ENCODE data around the gene CCDC107. TPM values are rescaled to one million over a fixed set of nuclear protein-coding genes. Genes with fewer than 3 reads are reported as not detected.
"Not testable (repeated sequence)": the region's sequence is repeated elsewhere in the genome, so short reads cannot be mapped to it uniquely, and the experiment has no call there.

The CCDC107 gene
- total RNA-seq, 1 donor from 2014 or later = 27.2 TPM

DNA sequence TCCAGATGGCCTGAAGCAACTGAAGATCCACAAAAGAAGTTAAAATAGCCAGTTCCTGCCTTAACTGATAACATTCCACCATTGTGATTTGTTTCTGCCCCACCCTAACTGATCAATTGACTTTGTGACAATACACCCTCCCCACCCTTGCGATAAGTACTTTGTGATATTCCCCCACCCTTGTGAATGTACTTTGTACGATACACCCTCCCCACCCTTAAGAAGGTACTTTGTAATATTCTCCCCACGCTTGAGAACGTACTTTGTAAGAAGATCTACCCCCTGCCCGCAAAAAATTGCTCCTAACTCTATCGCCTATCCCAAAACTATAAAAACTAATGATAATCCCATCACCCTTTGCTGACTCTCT is 21.2 kb upstream of the CCDC107 start:
- intact Hi-C loops (cut with micrococcal nuclease) = not testable (repeated sequence)

DNA sequence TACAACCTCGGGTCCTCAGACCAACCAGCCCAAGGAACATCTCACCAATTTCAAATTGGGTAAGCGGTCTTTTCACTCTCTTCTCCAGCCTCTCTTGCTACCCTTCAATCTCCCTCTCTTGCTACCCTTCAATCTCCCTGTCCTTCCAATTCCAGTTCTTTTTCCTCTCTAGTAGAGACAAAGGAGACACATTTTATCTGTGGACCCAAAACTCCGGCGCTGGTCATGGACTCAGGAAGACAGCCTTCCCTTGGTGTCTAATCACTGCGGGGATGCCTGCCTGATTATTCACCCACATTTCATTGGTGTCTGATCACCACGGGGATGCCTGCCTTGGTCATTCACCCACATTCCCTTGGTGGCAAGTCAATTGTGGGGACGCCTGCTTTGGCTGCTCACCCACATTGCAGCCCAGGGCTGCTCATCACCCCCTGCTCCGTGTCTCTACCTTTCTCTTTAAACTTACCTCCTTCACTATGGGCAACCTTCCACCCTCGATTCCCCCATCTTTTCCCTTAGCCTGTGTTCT is 20.6 kb upstream of the CCDC107 start:
- intact Hi-C loops (cut with micrococcal nuclease) = not testable (repeated sequence)

DNA sequence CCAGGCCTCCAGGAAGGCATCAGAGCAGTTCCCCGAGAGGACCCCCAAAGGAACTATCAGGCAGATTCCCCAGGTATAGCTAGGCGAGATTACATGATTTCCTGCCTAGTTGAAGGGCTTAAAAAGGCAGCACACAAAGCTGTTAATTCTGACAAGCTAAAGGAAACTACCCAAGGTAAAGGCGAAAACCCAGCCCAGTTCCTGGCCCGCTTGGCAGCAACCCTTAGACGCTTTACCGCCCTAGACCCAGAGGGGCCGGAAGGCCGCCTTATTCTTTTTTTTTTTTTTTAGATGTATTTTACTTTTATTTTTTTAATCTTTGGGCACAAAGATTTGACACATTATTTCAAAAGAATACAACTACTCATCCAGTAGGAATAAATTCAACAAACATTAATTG is 19.3 kb upstream of the CCDC107 start:
- intact Hi-C loops (cut with micrococcal nuclease) = not testable (repeated sequence)

DNA sequence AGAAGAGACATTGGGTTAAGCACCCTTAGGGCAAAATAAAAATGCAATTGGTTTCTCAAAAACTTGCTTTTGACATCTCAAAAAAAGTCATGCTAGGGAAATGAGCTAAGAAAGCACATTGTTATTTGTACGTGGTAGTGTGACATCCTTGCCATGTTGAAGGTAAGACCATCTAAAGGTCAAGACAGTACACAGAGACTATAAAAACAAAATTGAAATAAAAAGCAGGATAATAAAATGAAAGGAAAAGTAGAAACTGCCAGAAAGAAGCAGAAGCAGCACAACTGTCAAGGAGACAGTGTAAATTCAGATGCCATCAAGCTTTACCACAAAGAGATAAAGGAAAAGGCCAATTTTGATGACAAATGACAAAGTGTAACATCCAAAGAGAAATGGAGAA is 18.9 kb upstream of the CCDC107 start:
- intact Hi-C loops (cut with micrococcal nuclease) = not testable (repeated sequence)

DNA sequence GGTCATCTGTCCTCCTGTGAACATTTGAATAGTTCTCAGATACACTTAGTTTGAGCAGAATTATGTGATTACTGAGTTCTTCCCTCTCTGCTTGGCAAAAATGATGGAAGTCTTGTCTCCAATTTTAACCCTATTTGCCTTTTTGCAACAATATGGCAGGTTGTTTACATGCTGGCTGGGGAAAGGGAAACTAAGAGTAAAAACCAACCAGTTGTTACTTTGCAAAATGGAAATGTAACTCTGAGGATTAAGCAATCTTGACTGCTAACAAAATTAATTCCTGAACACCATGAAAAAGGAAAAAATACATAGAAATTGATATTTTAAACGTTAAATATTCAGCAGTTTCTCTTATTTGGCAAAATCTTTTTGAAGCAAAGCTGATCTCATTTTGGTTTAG is 18.5 kb upstream of the CCDC107 start:
- intact Hi-C loops (cut with micrococcal nuclease) = no loop called here

DNA sequence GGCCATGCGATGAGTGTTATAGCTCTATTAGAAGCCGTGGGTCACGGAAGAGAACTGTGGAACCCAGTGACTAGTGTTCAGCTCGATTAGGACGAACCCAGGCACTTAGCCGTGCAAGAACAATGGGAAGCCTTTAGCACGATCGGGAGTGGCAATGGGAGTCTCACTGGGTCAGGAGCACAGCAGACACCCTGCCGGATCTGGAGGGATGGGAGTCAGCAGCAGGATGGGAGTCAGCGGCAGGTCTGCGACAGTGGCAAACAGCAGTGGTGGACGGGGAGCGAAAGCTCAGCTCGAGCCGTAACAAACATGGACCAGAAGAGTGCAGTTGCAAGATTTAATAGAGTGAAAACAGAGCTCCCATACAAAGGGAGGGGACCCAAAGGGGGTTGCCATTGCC is 17.7 kb upstream of the CCDC107 start:
- intact Hi-C loops (cut with micrococcal nuclease) = not testable (repeated sequence)

DNA sequence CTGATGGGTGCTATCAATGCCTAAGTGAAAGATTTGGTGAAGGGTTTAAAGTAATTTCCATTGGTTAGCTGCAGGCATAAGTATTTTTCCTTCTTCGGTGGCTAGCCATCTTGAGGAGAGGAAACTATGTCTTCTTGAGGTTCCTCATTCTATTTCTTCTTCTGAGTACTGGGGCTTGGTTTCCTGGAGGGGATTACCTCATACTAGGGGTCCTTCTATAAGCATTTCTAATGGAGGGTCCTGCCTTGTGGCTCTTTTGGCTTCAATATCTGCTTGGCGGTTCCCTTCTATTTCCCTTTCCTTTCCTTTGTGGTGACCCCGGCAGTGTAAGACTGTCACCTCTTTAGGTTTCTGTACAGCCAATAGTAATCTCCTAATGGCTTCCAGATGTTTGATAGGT is 16.6 kb upstream of the CCDC107 start:
- intact Hi-C loops (cut with micrococcal nuclease) = not testable (repeated sequence)

DNA sequence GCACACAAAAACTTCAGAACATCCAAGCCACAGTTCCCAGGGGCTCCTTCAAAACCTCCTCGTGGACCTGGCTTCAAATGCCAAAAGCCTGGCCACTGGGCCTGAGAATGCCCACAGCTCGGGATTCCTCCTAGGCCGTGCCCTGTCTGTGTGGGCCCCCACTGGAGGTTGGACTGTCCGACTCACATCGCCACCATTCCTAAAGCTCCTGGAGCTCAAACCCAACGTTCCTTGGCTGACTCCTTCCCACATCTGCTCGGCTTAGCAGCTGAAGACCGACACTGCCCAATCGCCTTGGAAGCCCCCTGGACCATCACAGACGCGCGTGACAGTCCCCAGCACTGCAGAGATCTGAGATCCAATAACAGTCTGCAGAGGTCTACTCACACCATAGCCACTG is 15.0 kb upstream of the CCDC107 start:
- intact Hi-C loops (cut with micrococcal nuclease) = no loop called here

DNA sequence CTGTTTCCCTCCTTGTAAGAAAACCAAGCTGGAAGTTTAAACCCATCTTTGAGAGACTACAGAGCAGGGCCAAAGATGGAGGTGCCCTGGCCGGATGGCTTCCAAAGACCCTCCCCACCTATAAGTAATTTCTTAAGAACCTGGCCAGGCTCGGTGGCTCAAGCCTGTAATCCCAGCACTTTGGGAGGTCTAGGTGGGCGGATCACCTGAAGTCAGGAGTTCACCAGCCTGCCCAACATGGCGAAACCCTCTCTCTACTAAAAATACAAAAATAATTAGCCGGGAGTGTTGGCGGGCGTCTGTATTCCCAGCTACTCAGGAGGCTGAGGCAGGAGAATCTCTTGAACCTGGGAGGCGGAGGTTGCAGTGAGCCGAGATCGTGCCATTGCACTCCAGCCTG is 12.4 kb upstream of the CCDC107 start:
- intact Hi-C loops (cut with micrococcal nuclease) = loop anchor here (1.0 to 5.0 kb wide), 4 partner anchors 41 to 167 kb away; partner anchors contain the start of genes GBA2, RGP1 and SPAG8

DNA sequence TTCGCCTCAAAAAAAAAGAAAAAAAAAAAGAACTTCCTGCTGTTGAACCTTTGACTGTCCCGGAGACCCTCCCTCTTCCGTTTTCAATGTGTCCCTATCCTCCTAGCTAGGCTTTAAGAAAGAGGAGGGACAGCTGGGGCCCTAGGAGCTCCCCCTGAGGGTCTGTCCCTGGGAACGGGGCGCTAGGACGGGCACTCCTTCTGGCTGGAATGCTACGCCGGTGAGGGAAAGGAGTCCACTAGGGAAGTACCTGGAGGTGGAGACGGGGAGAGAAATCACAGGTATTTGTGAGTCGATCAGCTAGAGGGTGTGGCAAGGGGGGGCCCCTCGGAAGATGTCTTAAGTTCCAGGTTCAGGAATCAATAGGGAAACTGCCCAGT is 11.9 kb upstream of the CCDC107 start:
- intact Hi-C loops (cut with micrococcal nuclease) = loop anchor here (1.0 to 5.0 kb wide), 4 partner anchors 42 to 166 kb away; partner anchors contain the start of genes GBA2, RGP1 and SPAG8

DNA sequence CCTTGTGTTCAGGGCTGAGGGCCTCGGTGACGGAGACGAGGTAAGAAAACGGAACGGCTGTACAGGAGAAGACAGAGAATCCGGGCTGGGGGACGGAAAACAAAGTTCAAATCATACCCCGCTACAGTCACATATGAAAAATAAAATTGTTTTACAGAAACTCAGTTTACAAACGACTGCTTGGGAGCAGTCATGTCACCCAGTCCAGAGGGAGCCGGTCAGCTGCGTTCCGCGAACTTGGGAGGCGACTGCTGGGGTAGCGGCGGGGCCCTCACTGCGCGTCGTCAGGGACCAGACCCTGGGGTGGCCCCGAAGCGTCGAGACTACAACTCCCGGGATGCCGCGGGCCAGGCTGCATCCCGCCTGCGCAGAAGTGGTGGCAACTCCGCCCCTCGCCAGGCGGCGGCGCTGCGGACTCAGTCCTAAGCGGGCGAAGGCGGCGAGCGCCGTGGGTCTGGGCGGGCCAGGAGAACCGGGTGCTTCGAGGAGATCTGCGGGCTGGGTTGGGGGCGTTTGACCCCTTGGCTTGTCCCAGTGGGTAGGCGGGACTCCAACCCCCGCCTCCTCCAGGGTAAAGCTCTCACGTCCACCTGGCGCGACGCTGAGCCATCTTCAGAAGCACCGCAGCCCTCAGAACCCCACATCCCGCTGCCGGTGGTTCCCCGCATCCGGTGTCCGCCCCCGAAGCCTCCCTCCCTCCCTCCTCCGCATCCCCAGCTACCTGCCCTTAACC is 11.4 kb upstream of the CCDC107 start:
- intact Hi-C loops (cut with micrococcal nuclease) = loop anchor here (1.0 to 5.0 kb wide), 6 partner anchors 27 to 166 kb away; partner anchors contain the start of genes CREB3, GBA2, RGP1 and SPAG8

DNA sequence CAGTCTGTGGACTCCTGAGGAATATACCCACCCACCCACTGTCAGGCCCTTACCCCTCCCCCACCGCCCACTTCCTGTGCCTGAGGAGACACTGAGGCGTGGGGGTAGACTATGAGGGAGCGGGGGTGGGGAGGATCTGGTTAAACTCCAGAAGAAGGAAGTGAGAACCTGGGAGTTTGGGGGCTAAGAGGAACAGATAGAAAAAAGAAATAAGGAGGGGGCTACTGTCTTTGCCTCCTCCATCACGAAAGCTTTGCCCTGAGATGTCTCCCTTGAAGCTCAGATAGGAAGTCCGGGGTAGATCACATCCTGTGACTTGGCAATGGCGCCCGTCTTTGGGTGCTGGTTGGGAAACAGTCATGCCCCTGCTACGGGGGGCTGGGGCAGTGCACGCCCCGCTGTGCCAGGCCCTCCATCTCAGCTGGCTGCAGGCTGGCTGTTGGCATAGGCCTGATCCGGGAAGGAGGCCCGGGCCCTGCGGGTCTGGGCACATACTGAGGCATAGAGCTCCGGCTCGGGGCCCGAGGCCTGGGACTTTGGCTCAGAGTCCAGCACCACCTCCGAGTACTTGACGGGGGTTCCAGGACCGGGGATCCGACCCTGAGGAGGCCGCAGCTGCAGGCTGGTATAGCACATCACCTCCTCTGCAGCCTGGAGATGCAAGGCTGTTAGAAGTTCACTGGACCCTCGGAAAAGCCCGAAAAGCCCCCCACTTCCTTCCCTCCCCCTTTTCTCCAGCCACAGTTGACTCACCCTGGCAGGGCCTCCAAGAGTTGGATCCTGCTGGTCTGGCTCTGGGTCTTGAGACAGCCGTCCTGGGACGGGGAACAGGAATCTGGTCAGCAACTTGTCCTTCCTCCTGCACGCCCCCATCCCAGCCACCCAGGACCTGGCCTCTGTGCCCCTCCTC is 8.4 kb upstream of the CCDC107 start:
- intact Hi-C loops (cut with micrococcal nuclease) = loop anchor here (1.0 to 5.0 kb wide), 4 partner anchors 8 to 163 kb away; partner anchors contain the start of genes GBA2, RGP1 and SPAG8

DNA sequence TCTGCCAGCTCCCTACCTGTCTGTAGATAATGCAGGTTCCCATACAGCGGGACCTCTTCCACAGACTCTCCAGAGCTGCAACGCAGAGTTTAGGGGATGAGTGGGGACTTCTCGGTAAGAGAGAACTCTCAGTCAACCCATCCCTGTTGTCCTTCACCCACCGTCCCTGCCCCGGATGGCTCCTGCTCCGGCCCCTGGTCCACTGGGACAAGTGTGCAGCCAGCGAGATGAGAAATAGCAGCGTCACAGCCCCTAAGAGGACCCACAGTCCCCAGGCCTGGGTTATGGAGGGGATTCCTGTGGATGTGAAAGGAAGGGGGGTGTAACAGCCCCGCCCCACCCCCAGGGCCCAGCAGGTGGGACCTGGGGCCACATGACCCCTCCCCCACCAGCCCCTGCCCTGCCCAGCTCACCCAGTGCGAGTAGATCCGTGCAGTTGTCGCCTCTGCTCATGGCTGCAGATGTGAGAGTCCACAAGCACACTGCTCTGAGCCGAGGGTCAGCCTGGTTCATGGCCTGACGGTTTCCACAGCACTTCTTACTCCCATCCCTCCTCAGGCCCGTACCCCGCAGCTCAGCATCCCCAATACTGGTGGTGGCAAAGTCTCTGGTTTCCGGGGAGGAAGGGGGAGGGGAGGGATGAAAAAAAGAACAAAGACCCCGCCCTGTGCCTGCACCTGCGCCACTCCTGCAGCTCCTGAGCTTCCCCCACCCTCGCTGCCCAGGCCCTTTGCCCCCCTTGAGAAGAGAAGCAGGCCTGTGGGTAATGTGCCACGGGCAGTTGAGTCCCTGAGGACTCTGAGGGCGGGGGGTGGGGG is 7.5 kb upstream of the CCDC107 start, which contains the start of gene SIT1:
Gene SIT1, minus strand, starts transcription at position 591 of the 818 bp plus-strand sequence. Its CDS starts 78 bp downstream, at position 513.
- intact Hi-C loops (cut with micrococcal nuclease) = no loop called here

DNA sequence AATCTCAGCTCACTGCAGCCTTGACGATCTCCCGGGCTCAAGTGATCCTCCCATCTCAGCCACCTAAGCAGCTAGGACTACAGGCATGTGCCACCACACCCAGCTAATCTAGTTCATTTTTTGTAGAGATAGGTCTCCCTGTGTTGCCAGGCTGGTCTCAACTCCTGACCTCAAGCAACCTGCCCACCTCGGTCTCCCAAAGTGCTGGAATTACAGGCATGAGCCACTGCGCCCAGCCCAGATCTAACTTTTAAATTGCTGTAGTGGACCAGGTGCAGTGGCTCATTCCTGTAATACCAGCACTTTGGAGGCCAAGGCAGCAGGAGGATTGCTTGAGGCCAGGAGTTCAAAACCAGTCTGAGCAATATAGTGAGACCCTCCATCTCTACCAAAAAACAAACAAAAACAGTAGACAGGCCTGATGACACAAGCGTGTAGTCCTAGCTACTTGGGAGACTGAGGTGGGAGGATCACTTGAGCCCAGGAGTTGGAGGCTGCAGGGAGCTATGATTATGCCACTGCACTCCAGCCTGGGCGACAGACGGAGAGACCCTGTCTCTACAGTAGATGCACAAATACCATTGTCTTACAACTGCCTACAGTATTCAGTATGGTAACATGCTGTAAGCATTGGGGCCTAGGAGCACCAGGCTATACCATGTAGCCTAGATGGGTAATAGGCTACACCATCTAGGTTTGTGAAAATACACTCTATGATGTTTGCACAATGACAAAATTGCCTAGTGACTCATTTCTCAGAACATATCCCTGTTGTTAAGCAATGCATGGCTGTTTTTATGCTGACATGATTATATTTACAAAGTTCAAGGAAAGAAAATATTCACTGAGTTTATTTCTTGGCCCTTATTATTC is 5.9 kb upstream of the CCDC107 start:
- intact Hi-C loops (cut with micrococcal nuclease) = no loop called here

DNA sequence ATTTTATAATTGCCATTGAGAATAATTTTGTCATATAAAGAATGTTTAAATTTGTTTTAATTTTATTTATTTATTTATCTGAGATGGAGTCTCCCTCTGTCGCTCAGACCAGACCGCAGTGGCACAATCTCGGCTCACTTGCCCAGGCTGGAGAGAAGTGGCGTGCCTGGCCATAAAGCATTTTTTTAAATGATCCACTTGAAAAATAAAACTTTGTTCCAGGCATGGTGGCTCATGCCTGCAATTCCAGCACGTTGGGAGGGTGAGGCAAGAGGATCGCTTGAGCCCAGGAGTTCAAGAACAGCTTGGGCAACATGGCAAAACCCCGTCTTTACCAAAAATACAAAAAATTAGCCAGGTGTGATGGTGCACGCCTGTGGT is 5.3 kb upstream of the CCDC107 start:
- intact Hi-C loops (cut with micrococcal nuclease) = no loop called here

DNA sequence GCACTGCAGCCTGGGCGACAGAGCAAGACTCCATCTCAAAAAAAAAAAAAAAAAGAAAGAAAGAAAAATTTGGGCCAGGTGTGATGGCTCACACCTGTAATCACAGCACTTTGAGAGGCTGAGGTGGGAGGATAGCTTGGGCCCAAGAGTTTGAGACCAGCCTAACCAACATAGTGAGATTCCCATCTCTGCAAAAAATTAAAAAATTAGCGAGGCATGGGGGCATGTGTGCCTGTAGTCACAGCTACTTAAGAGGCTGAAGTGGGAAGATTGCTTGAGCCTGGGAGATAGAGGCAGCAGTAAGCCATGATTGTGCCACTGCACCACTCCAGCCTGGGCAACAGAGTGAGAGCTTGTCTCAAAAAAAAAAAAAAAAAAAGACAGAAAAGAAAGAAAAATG is 4.5 kb upstream of the CCDC107 start:
- intact Hi-C loops (cut with micrococcal nuclease) = no loop called here

DNA sequence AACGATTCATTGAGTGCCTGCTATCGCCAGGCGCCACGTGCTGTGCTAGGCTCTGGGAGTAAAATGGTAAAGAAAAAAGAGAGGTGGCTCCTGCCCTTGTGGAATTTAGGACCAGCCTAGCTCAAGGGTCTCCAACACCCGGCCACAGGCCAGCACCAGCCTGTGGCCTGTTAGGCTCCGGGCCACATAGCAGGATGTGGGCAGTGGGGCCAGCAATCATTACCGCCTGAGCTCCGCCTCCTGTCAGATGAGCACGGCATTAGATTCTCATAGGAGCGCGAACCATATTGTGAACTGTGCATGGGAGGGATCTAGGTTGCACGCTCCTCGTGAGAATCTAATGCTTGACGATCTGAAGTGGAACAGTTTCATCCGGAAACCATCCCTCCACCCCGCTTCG is 1.7 kb upstream of the CCDC107 start:
- intact Hi-C loops (cut with micrococcal nuclease) = loop anchor here (5.0 kb wide), 1 partner anchor 539 kb away; the partner anchor contains the start of gene ATOSB

DNA sequence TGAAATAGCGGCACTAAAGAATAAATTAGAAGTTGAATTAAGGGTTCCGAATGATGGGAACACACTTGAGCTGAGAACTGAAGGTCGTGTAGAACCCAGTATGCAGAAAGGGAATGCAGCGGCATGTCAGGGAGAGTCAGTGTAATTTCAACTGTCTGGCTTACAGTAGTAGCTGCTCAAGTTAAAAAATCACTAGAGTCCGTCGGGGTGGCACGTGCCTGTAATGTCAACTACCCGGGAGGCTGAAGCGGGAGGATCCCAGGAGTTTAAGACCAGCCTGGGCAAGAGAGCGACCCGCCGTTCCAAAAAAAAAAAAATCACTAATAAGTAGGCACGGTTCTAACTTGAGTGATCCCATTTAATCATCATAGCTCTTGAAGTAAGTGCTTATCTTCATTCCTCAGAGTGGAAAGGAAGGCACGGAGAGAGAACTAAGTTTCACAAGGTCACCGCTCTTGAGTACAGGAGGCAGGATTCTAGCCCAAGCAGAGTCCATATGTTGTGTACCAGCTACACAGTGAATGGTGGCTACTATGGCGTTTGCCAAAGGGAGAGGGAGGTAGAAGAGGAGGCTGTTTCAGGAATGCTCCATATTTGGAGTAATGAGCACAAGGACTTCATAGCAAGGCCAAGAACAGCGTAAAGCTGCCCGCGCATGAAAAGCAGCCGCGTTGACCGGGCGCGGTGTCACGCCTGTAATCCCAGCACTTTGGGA is 1.1 kb upstream of the CCDC107 start:
- intact Hi-C loops (cut with micrococcal nuclease) = loop anchor here (1.0 to 5.0 kb wide), 2 partner anchors 8 to 540 kb away; partner anchors contain the start of gene ATOSB

DNA sequence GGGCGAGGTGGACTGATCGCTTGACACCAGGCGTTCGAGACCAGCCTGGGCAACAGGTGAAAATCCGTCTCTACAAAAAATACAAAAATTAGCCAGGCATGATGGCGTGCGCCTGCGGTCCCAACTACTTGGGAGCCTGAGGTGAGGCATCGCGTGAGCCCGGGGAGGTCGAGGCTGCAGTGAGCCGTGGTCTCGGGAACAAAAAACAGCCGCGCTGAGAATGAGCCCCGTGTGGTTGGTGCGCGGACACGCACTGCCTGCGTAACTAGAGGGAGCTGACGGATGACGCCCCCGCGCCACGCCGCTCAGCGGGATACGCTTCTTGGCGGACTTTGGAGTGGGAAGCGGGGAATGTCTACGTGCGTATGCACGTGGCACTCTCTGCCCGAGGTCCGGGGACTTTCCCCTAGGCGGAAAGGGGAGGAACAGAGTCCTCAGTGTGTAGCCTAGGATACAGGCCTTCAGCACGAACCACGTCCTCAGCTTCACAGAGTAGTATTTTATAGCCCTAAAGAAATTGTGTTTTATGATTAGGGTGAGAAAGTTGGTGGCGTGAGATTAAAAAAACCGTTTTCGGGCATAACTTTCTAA is 451 bp upstream of the CCDC107 start, which contains the start of gene RMRP:
Gene RMRP, minus strand, starts transcription at position 474 of the 591 bp plus-strand sequence.
- intact Hi-C loops (cut with micrococcal nuclease) = loop anchor here (1.0 to 5.0 kb wide), 5 partner anchors 8 to 540 kb away; partner anchors contain the start of genes ATOSB, CREB3 and TLN1

Measured in T-helper 2 cell treated with Interferon-gamma antibody and Interleukin-4, amounts not matched to agents 100 ng/mL and 5 ng/mL, for 36 hours (primary cell).